Endothelial cell (in vitro differentiated cells): ENCODE results near the gene FARP2. TPM values are rescaled to one million over a fixed set of nuclear protein-coding genes. Genes with fewer than 3 reads are reported as not detected.
"Not testable (repeated sequence)": the region's sequence is repeated elsewhere in the genome, so short reads cannot be mapped to it uniquely, and the experiment has no call there.

Experiments
- DNase-seq: peaks from one replicate; pipeline ENCODE4 v3.0.0; 2021; ENCODE audit warnings: low spot score
- H3K27ac Mint-ChIP-seq: one replicate; pipeline ENCODE4 v1.8.0; 2021; ENCODE audit warnings: mixed read lengths, inconsistent platforms; ENCODE audit not compliant: unreplicated experiment
- H3K27me3 Mint-ChIP-seq: one replicate; pipeline ENCODE4 v1.8.0; 2021; ENCODE audit warnings: mild to moderate bottlenecking, moderate library complexity, mixed read lengths, inconsistent platforms; ENCODE audit not compliant: unreplicated experiment
- H3K36me3 Mint-ChIP-seq: one replicate; pipeline ENCODE4 v1.8.0; 2021; ENCODE audit warnings: mild to moderate bottlenecking, low read depth, mixed read lengths, inconsistent platforms; ENCODE audit not compliant: unreplicated experiment
- H3K4me1 Mint-ChIP-seq: one replicate; pipeline ENCODE4 v1.8.0; 2021; ENCODE audit warnings: mild to moderate bottlenecking, mixed read lengths, inconsistent platforms; ENCODE audit not compliant: unreplicated experiment
- H3K4me3 Mint-ChIP-seq: one replicate; pipeline ENCODE4 v1.8.0; 2021; ENCODE audit warnings: mild to moderate bottlenecking, mixed read lengths, inconsistent platforms; ENCODE audit not compliant: unreplicated experiment
- H3K9me3 Mint-ChIP-seq: one replicate; pipeline ENCODE4 v1.8.0; 2021; ENCODE audit warnings: mixed read lengths, inconsistent platforms; ENCODE audit not compliant: unreplicated experiment
- CTCF ChIP-seq: fragments of 200-600 bp; sonication (generic); IDR thresholded peaks from one replicate; pipeline ENCODE4 v1.5.0; 2021; ENCODE audit warnings: antibody characterized with exemption; ENCODE audit not compliant: unreplicated experiment
- total RNA-seq: library from RNA; stranded (reverse); fragmentation: NEBNext Ultra II Directional; extraction: Animal tissue kit (Norgen Biotek cat#: 25700); gene quantifications from one replicate; pipeline ENCODE4 v1.2.1, GENCODE V29; 2021; ENCODE audit not compliant: unreplicated experiment

Gene FARP2
- total RNA-seq, 1 donor from 2014 or later = 19.1 TPM

- H3K4me1 Mint-ChIP-seq = peaks cover 11% of the 10 kb centered on the region
These were observed 147.8 kb downstream of the FARP2 start for GRCh38 chr2:241503776-241504392.

GRCh38 chr2:241505086-241505780 lies 149.1 kb downstream of the FARP2 start:
- no peak for DNase-seq
- Mint-ChIP-seq H3K36me3 (peaks cover 20% of the 10 kb centered on the region), H3K4me3 (no peak overlapping the region), H3K27me3 (peaks cover 20% of the 10 kb centered on the region), H3K27ac (peak overlapping the region; percentile 64), H3K9me3 (no peaks in the 10 kb centered on the region), H3K4me1 (peaks cover 16% of the 10 kb centered on the region)
- no peak for TF ChIP-seq CTCF

More at GRCh38 chr2:241503776-241504392, 147.8 kb downstream of the FARP2 start:
- H3K4me3 Mint-ChIP-seq = no peak overlapping the region
- no peaks in the 10 kb centered on the region for H3K9me3 Mint-ChIP-seq
- no peak for DNase-seq
- peaks cover 19% of the 10 kb centered on the region for H3K27me3 Mint-ChIP-seq
- TF ChIP-seq CTCF = no peak
- no peak overlapping the region for H3K27ac Mint-ChIP-seq
- H3K36me3 Mint-ChIP-seq = peaks cover 12% of the 10 kb centered on the region

GRCh38 chr2:241505781-241506201 lies 149.7 kb downstream of the FARP2 start:
- Mint-ChIP-seq H3K36me3 (peaks cover 22% of the 10 kb centered on the region), H3K27me3 (peaks cover 17% of the 10 kb centered on the region), H3K27ac (no peak overlapping the region), H3K4me1 (peaks cover 16% of the 10 kb centered on the region), H3K9me3 (no peaks in the 10 kb centered on the region), H3K4me3 (no peak overlapping the region)
- DNase-seq = no peak
- TF ChIP-seq CTCF = no peak

- Mint-ChIP-seq H3K4me1 (peaks cover 16% of the 10 kb centered on the region), H3K36me3 (peaks cover 22% of the 10 kb centered on the region), H3K4me3 (peak overlapping the region; percentile 96), H3K27me3 (peaks cover 15% of the 10 kb centered on the region)
- H3K27ac Mint-ChIP-seq, DNase-seq, H3K9me3 Mint-ChIP-seq: not testable (repeated sequence)
These were observed 150.2 kb downstream of the FARP2 start for GRCh38 chr2:241506317-241506716.

- peak overlapping the region; percentile 96 for H3K4me3 Mint-ChIP-seq
- peaks cover 18% of the 10 kb centered on the region for H3K36me3 Mint-ChIP-seq
- peaks cover 14% of the 10 kb centered on the region for H3K27me3 Mint-ChIP-seq
- H3K27ac Mint-ChIP-seq = peak overlapping the region; percentile 90
- H3K9me3 Mint-ChIP-seq = no peaks in the 10 kb centered on the region
- DNase-seq = peak; percentile 28
- peaks cover 16% of the 10 kb centered on the region for H3K4me1 Mint-ChIP-seq
- TF ChIP-seq CTCF = no peak
These were observed 150.8 kb downstream of the FARP2 start for GRCh38 chr2:241506793-241507429.
